HG02610 (cell line): ENCODE results near the gene TUBA3D.
"Not testable (repeated sequence)": the region's sequence is repeated elsewhere in the genome, so short reads cannot be mapped to it uniquely, and the experiment has no call there.

Source experiments
- ATAC-seq: cut with Tn5 transposase; IDR thresholded peaks from one replicate; pipeline ENCODE4 v1.9.1; 2021; ENCODE audit warnings: mild to moderate bottlenecking, moderate library complexity; ENCODE audit not compliant: unreplicated experiment

TUBA3D gene

GRCh38 chr2:131530626-131531344 is 54.9 kb downstream of the TUBA3D start:
- ATAC-seq, result not testable (repeated sequence)

GRCh38 chr2:131531547-131532185 is 55.7 kb downstream of the TUBA3D start:
- not testable (repeated sequence) for ATAC-seq
